ENCODE data around the gene FGF5. TPM values are rescaled to one million over a fixed set of nuclear protein-coding genes. Genes with fewer than 3 reads are reported as not detected.

Gene FGF5
- total RNA-seq, 1 experiment from 2014 or later, result 6.4 TPM

Other genes starting within 250 kb of the FGF5 start
- 57.8 and 72.0 TPM in 2 replicates for gene ANTXR2, start 193.4 kb upstream of the FGF5 start, total RNA-seq (2014; rRNA removed; shearing (Covaris generic))
- gene PRDM8, start 69.2 kb upstream of the FGF5 start, total RNA-seq (2014; rRNA removed; shearing (Covaris generic)), result 5.2 and 8.5 TPM in 2 replicates
- 0.88 and 2.3 TPM in 2 replicates for gene CFAP299, start 69.1 kb downstream of the FGF5 start, total RNA-seq (2014; rRNA removed; shearing (Covaris generic))